NCI-H2227 treated with DMSO at 0.1 percent for 48 hours (cell line): Measurements from ENCODE around the gene TECR.
"Not testable (repeated sequence)": the region's sequence is repeated elsewhere in the genome, so short reads cannot be mapped to it uniquely, and the experiment has no call there.

Source experiments
- DNase-seq: peaks from one replicate; lab custom pipeline; 2025; lab: John Stamatoyannopoulos, UW

Gene TECR

GRCh38 chr19:14585187-14585586 is 55.8 kb downstream of the TECR start:
- not testable (repeated sequence) for DNase-seq

GRCh38 chr19:14589433-14589832 is 60.0 kb downstream of the TECR start:
- DNase-seq, result not testable (repeated sequence)

- DNase-seq, result no peak
Measured at GRCh38 chr19:14595558-14595957, 66.2 kb downstream of the TECR start.

GRCh38 chr19:14599548-14600147 is 70.3 kb downstream of the TECR start:
- DNase-seq, result no peak

GRCh38 chr19:14603990-14604387 is 74.6 kb downstream of the TECR start:
- no peak for DNase-seq

GRCh38 chr19:14606627-14607026 is 77.2 kb downstream of the TECR start:
- no peak for DNase-seq

GRCh38 chr19:14611051-14611450 is 81.7 kb downstream of the TECR start:
- no peak for DNase-seq

- not testable (repeated sequence) for DNase-seq
Measured at GRCh38 chr19:14612242-14612641, 82.8 kb downstream of the TECR start.

GRCh38 chr19:14612657-14613056 is 83.3 kb downstream of the TECR start:
- no peak for DNase-seq

- DNase-seq, result not testable (repeated sequence)
Measured at GRCh38 chr19:14613399-14614098, 84.2 kb downstream of the TECR start.

- DNase-seq, result no peak
Measured at GRCh38 chr19:14614099-14614412, 84.7 kb downstream of the TECR start.
